Activated CD8-positive, alpha-beta T cell treated with anti-CD3 and anti-CD28 coated beads for 36 hours (primary cell): Measurements from ENCODE around the gene CRIM1. TPM values are rescaled to one million over a fixed set of nuclear protein-coding genes. Genes with fewer than 3 reads are reported as not detected.
A peak's percentile ranks its signal among the peaks of the same experiment; 100 is the strongest.

Source experiments
- ATAC-seq: fragments of 200-7000 bp; cut with Tn5 transposase; one replicate; pipeline ENCODE4 v1.10.0; 2021; ENCODE audit warnings: mild to moderate bottlenecking, moderate library complexity
- CTCF ChIA-PET: fragments of 350-600 bp; sonication (Branson Sonifier 250); formaldehyde crosslinking; loops from one replicate; lab custom pipeline; 2021; ENCODE audit warnings: antibody characterized with exemption; lab: Charles Lee
- POLR2A ChIA-PET: fragments of 350-600 bp; sonication (Branson Sonifier 250); formaldehyde crosslinking; loops from one replicate; lab custom pipeline; 2021; ENCODE audit warnings: antibody characterized with exemption; lab: Charles Lee
- DNase-seq: peaks from one replicate; pipeline ENCODE4 v3.0.0-alpha.2; 2020
- H3K27ac Mint-ChIP-seq: one replicate; pipeline ENCODE4 v1.8.0; 2021; ENCODE audit warnings: mild to moderate bottlenecking, mixed read lengths
- H3K27me3 Mint-ChIP-seq: one replicate; pipeline ENCODE4 v1.8.0; 2021; ENCODE audit warnings: mixed read lengths
- H3K36me3 Mint-ChIP-seq: one replicate; pipeline ENCODE4 v1.8.0; 2021; ENCODE audit warnings: low read depth, mixed read lengths
- H3K4me1 Mint-ChIP-seq: one replicate; pipeline ENCODE4 v1.8.0; 2021; ENCODE audit warnings: low read depth, mixed read lengths
- H3K4me3 Mint-ChIP-seq: one replicate; pipeline ENCODE4 v1.8.0; 2021; ENCODE audit warnings: mild to moderate bottlenecking, moderate library complexity, mixed read lengths
- H3K9me3 Mint-ChIP-seq: one replicate; pipeline ENCODE4 v1.8.0; 2021; ENCODE audit warnings: mixed read lengths
- CTCF ChIP-seq: fragments of 200-600 bp; IDR thresholded peaks from one replicate; pipeline ENCODE4 v1.8.0; 2022; ENCODE audit warnings: antibody characterized with exemption, mild to moderate bottlenecking
- intact Hi-C: fragments of 100-400 bp; cut with micrococcal nuclease; formaldehyde crosslinking; loops from one replicate; pipeline ENCODE4 v1.10.0; 2022
- total RNA-seq, 2 experiments: library from RNA; stranded (reverse); gene quantifications; one replicate each; pipeline ENCODE4 v1.2.3, GENCODE V29; 2021

CRIM1 gene
- total RNA-seq, 2 experiments from 2014 or later = 14.4 to 15.9 TPM

GRCh38 chr2:36439084-36439483 is 83.5 kb downstream of the CRIM1 start:
- Mint-ChIP-seq H3K27ac (no peak overlapping the region), H3K4me1 (peaks cover 9% of the 10 kb centered on the region), H3K9me3 (no peaks in the 10 kb centered on the region), H3K4me3 (no peak overlapping the region), H3K36me3 (peaks cover 17% of the 10 kb centered on the region), H3K27me3 (peaks cover 4% of the 10 kb centered on the region)
- ChIA-PET POLR2A (no interaction called here), CTCF (interaction anchor here (1.4 kb wide), 1 partner anchor 18 kb away, joined by 4 read pairs; no protein-coding TSS in a partner anchor)
- intact Hi-C loops = no loop called here
- TF ChIP-seq CTCF = no peak
- DNase-seq (no peak), ATAC-seq (no peak)

GRCh38 chr2:36441065-36441625 is 85.6 kb downstream of the CRIM1 start:
- no peak for ATAC-seq
- DNase-seq = no peak
- Mint-ChIP-seq H3K27ac (no peak overlapping the region), H3K4me1 (peaks cover 9% of the 10 kb centered on the region), H3K27me3 (peaks cover 4% of the 10 kb centered on the region), H3K36me3 (peaks cover 17% of the 10 kb centered on the region), H3K4me3 (no peak overlapping the region), H3K9me3 (no peaks in the 10 kb centered on the region)
- intact Hi-C loops = no loop called here
- POLR2A ChIA-PET = no interaction called here
- CTCF ChIA-PET = no interaction called here
- no peak for TF ChIP-seq CTCF

DNA sequence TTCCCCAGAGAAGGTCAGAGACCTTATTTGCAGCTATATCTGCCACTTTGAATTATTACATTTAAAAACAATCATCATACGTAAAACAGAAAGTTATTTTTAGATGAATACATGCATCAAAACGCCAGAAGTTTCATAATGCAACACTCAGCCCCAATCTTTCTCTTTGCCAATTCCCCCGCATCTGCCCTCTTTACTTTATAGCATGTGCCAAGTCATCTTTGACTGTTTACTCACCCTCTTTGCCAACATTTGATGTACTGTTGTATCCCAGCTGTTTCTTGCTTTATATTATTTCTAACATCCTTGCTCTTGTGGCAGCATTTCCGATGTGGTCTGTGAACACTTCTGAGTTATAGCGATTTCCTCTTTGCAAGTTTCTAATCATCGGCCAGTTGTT is 86.2 kb downstream of the CRIM1 start:
- H3K27ac Mint-ChIP-seq = no peak overlapping the region

DNA sequence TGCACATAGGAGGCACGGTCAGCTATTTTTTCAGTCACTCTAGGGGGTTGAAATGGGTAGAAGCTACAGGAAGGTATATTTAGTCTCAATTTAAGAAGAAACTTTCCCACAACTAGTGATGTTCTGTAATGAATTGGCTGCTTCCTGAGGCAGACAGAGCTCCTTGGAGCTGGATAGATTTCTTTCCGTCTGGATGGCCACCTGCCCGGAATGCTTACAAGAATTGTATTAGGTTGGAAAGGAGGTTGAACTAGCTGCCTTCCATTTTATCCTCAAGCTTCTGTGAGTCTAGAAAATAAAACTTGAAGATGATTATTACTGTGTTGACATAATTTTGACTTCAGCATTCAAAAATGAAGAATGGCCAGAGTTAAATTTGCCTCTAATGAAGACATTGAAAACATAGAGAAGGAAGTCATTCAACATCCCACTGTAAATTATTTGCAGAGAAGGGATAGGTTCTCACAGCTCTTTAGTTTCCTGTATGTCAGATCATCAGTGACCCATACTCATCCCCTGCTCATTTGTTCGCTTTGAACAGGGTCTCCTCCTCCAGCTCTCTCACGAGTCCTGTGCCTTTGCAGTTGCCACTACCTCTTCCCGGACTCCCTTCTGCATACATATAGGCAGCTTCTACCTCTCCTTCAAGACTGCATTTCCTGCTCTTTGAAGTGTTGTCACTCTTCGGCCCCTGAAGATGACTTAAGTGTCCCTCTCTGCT is 88.8 kb downstream of the CRIM1 start:
- Mint-ChIP-seq H3K9me3 (no peaks in the 10 kb centered on the region), H3K27me3 (no peaks in the 10 kb centered on the region), H3K4me3 (no peak overlapping the region), H3K27ac (no peak overlapping the region), H3K4me1 (peaks cover 9% of the 10 kb centered on the region), H3K36me3 (peaks cover 17% of the 10 kb centered on the region)
- intact Hi-C loops = no loop called here
- ATAC-seq = no peak
- ChIA-PET POLR2A (no interaction called here), CTCF (no interaction called here)
- no peak for DNase-seq
- TF ChIP-seq CTCF = no peak

More for the DNA sequence above, 86.2 kb downstream of the CRIM1 start:
- Mint-ChIP-seq H3K4me1 (peaks cover 9% of the 10 kb centered on the region), H3K27me3 (peaks cover 3% of the 10 kb centered on the region), H3K36me3 (peaks cover 17% of the 10 kb centered on the region), H3K4me3 (no peak overlapping the region), H3K9me3 (no peaks in the 10 kb centered on the region)
- ATAC-seq (peak; percentile 45), DNase-seq (no peak)
- TF ChIP-seq CTCF = no peak
- intact Hi-C loops = no loop called here
- POLR2A ChIA-PET = no interaction called here
- CTCF ChIA-PET = no interaction called here

DNA sequence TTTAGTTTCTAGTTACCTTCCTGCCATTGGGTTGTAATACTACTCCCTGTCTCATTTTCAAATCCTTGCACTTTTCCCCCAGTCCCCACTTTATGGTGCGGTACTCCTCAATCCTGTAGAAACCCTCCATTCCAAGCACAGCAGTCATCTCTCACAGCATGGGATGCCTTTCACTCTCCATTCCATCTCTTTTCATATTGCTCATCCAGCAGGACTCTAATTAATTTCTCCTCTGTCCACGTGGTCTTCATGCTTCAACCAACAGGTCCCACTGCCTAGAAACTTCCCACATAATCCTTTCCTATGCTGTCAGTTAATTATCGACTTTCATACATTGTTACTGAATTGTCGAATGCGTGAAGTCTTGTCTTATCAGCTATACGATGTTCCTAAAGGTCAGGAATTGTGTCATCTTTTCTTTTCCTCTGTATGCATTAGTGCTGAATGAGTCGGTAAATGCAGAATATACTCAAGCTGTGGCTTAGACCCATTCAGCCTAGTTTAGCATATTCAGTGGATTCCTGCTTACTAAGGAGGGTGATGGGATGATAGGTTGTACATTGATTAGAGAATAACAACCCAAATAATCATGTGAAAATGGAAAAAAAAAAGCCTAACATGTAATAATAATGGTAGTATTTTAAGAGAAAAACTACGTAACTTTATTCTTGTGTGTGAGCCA is 89.7 kb downstream of the CRIM1 start:
- peaks cover 17% of the 10 kb centered on the region for H3K36me3 Mint-ChIP-seq
- H3K4me3 Mint-ChIP-seq = no peak overlapping the region
- DNase-seq (no peak), ATAC-seq (no peak)
- ChIA-PET CTCF (no interaction called here), POLR2A (no interaction called here)
- no peaks in the 10 kb centered on the region for H3K27me3 Mint-ChIP-seq
- no peak for TF ChIP-seq CTCF
- H3K9me3 Mint-ChIP-seq = no peaks in the 10 kb centered on the region
- peaks cover 9% of the 10 kb centered on the region for H3K4me1 Mint-ChIP-seq
- intact Hi-C loops = no loop called here
- no peak overlapping the region for H3K27ac Mint-ChIP-seq
